H1 (cell line): ENCODE results near the gene ACYP1. TPM values are rescaled to one million over a fixed set of nuclear protein-coding genes. Genes with fewer than 3 reads are reported as not detected.

Experiments used
- CTCF ChIA-PET: fragments of 300-600 bp; sonication (Branson Sonifier 250); formaldehyde crosslinking; loops from one replicate; lab custom pipeline; 2021; ENCODE audit not compliant: partially characterized antibody; lab: Charles Lee
- POLR2A ChIA-PET: fragments of 300-600 bp; sonication (Branson Sonifier 250); formaldehyde crosslinking; loops from one replicate; lab custom pipeline; 2021; ENCODE audit warnings: inconsistent platforms; ENCODE audit not compliant: partially characterized antibody; lab: Charles Lee
- DNase-seq, 2 experiments: peaks; one replicate each; pipeline versions ENCODE4 v3.0.0 to v3.0.0-alpha.2; 2010 to 2022; ENCODE audit warnings: low spot score in 2 of 2, low read depth in 1 of 2, mixed read lengths in 1 of 2
- FAIRE-seq: peaks from 2 replicates; lab custom pipeline; 2011; peaks lifted over from hg19 to GRCh38; lab: Jason Lieb, UNC
- H2AFZ ChIP-seq: 2 replicates; pipeline ENCODE4 v1.8.1; 2012; ENCODE audit warnings: low read length, inconsistent platforms
- H2AK5ac ChIP-seq: 2 replicates; pipeline ENCODE4 v1.6.1; 2013; ENCODE audit warnings: low read depth, low read length
- H2BK120ac ChIP-seq: replicated peaks from 2 replicates; pipeline ENCODE3; 2013; ENCODE audit warnings: low read depth, low read length, inconsistent platforms
- H2BK12ac ChIP-seq: 2 replicates; pipeline ENCODE4 v1.6.1; 2013; ENCODE audit warnings: low read depth, low read length
- H2BK15ac ChIP-seq: 2 replicates; pipeline ENCODE4 v1.6.1; 2013; ENCODE audit warnings: low read length
- H2BK20ac ChIP-seq: 2 replicates; pipeline ENCODE4 v1.6.1; 2013; ENCODE audit warnings: low read length
- H2BK5ac ChIP-seq: 2 replicates; pipeline ENCODE4 v1.6.1; 2013; ENCODE audit warnings: low read depth, low read length
- H3K14ac ChIP-seq: 2 replicates; pipeline ENCODE4 v1.6.1; 2013; ENCODE audit warnings: inconsistent platforms; ENCODE audit not compliant: insufficient read length
- H3K18ac ChIP-seq: 2 replicates; pipeline ENCODE4 v1.6.1; 2013; ENCODE audit warnings: low read length; ENCODE audit errors: extremely low read depth
- H3K23ac ChIP-seq: 2 replicates; pipeline ENCODE4 v1.6.1; 2013; ENCODE audit warnings: inconsistent platforms; ENCODE audit not compliant: insufficient read length
- H3K23me2 ChIP-seq: 2 replicates; pipeline ENCODE4 v1.6.1; 2013; ENCODE audit warnings: low read depth, low read length
- H3K27ac ChIP-seq: 2 replicates; pipeline ENCODE4 v1.6.1; 2011; ENCODE audit warnings: low read depth, low read length, inconsistent platforms
- H3K27me3 ChIP-seq, 4 experiments: replicated peaks in 1 of 4; 1 replicate in 1 of 4; 2 replicates in 3 of 4; pipeline versions ENCODE4 v1.6.1 to v1.8.1; 2011 to 2013; ENCODE audit warnings: low read length in 3 of 4, mild to moderate bottlenecking in 3 of 4, inconsistent platforms in 2 of 4, mixed read lengths in 2 of 4, moderate library complexity in 1 of 4; ENCODE audit not compliant: control insufficient read depth in 3 of 4, insufficient read depth in 3 of 4; ENCODE audit errors: extremely low read depth in 1 of 4
- H3K36me3 ChIP-seq, 4 experiments: 2 replicates each; pipeline versions ENCODE4 v1.6.1 to v1.8.1; 2011 to 2013; ENCODE audit warnings: mild to moderate bottlenecking in 4 of 4, low read length in 3 of 4, moderate library complexity in 2 of 4, control low read depth in 1 of 4, inconsistent platforms in 1 of 4; ENCODE audit not compliant: insufficient read depth in 4 of 4, control insufficient read depth in 2 of 4
- H3K4ac ChIP-seq: replicated peaks from 2 replicates; pipeline ENCODE3; 2013; ENCODE audit warnings: low read length, low read depth, mixed read lengths, inconsistent platforms; ENCODE audit not compliant: insufficient read length
- H3K4me1 ChIP-seq, 4 experiments: replicated peaks in 1 of 4; 1 replicate in 1 of 4; 2 replicates in 3 of 4; pipeline versions ENCODE4 v1.6.1 to v1.8.1; 2011 to 2013; ENCODE audit warnings: low read length in 3 of 4, inconsistent platforms in 2 of 4, mixed read lengths in 1 of 4; ENCODE audit not compliant: insufficient read depth in 4 of 4, control insufficient read depth in 3 of 4
- H3K4me2 ChIP-seq, 2 experiments: 2 replicates each; pipeline versions ENCODE4 v1.6.1 to v1.8.1; 2011 to 2013; ENCODE audit warnings: low read depth in 2 of 2, low read length in 2 of 2, control low read depth in 1 of 2, inconsistent platforms in 1 of 2, mild to moderate bottlenecking in 1 of 2; ENCODE audit not compliant: insufficient read depth in 1 of 2
- H3K4me3 ChIP-seq, 4 experiments: fragments of 200-600, 300-600 bp in 1 of 4; sonication (generic), shearing (Covaris generic), sonication (Bioruptor Twin) in 1 of 4; 2 replicates each; pipeline versions ENCODE4 v1.5.1 to v1.8.1; 2011 to 2016; ENCODE audit warnings: low read length in 4 of 4, low read depth in 3 of 4, control low read depth in 2 of 4, inconsistent platforms in 2 of 4, mild to moderate bottlenecking in 2 of 4, mixed read lengths in 1 of 4, moderate library complexity in 1 of 4; ENCODE audit not compliant: insufficient read depth in 2 of 4; ENCODE audit errors: extremely low read depth in 1 of 4
- H3K56ac ChIP-seq: replicated peaks from 2 replicates; pipeline ENCODE3; 2013; ENCODE audit warnings: low read depth, mild to moderate bottlenecking, mixed read lengths, low read length, inconsistent platforms; ENCODE audit not compliant: insufficient read length
- H3K79me1 ChIP-seq: 2 replicates; pipeline ENCODE4 v1.6.1; 2013; ENCODE audit warnings: low read depth, low read length, control low read depth
- H3K79me2 ChIP-seq, 2 experiments: 2 replicates each; pipeline versions ENCODE4 v1.6.1 to v1.8.1; 2012 to 2013; ENCODE audit warnings: low read length in 2 of 2, mild to moderate bottlenecking in 2 of 2, inconsistent platforms in 1 of 2; ENCODE audit not compliant: insufficient read depth in 2 of 2, control insufficient read depth in 1 of 2
- H3K9ac ChIP-seq, 4 experiments: replicated peaks in 1 of 4; 1 replicate in 1 of 4; 2 replicates in 3 of 4; pipeline versions ENCODE4 v1.6.1 to v1.8.1; 2011 to 2013; ENCODE audit warnings: low read depth in 3 of 4, low read length in 3 of 4, control low read depth in 2 of 4, mild to moderate bottlenecking in 2 of 4, moderate library complexity in 2 of 4, inconsistent platforms in 1 of 4; ENCODE audit errors: extremely low read depth in 1 of 4
- H3K9me3 ChIP-seq, 2 experiments: 2 replicates each; pipeline versions ENCODE4 v1.6.1 to v1.8.1; 2012 to 2013; ENCODE audit warnings: mild to moderate bottlenecking in 2 of 2, moderate library complexity in 2 of 2, control low read depth in 1 of 2, inconsistent platforms in 1 of 2, low read depth in 1 of 2, low read length in 1 of 2, mixed read lengths in 1 of 2; ENCODE audit not compliant: insufficient read depth in 2 of 2
- H4K20me1 ChIP-seq, 2 experiments: replicated peaks in 1 of 2; 2 replicates each; pipeline versions ENCODE3 to v1.8.1; 2011 to 2013; ENCODE audit warnings: inconsistent platforms in 2 of 2, low read length in 2 of 2, mild to moderate bottlenecking in 1 of 2; ENCODE audit not compliant: insufficient read depth in 2 of 2, control insufficient read depth in 1 of 2
- H4K5ac ChIP-seq: 2 replicates; pipeline ENCODE4 v1.6.1; 2013; ENCODE audit warnings: low read length, low read depth, mixed read lengths, inconsistent platforms; ENCODE audit not compliant: insufficient read length
- H4K8ac ChIP-seq: 2 replicates; pipeline ENCODE4 v1.8.0; 2013; ENCODE audit warnings: mild to moderate bottlenecking, moderate library complexity, low read length, inconsistent platforms; ENCODE audit not compliant: insufficient read depth; ENCODE audit errors: extremely low read depth
- H4K91ac ChIP-seq: replicated peaks from 2 replicates; pipeline ENCODE3; 2013; ENCODE audit warnings: low read length, mixed read lengths, inconsistent platforms; ENCODE audit not compliant: insufficient read length
- ASH2L ChIP-seq: fragments of 200-600, 300-600 bp; sonication (generic); IDR thresholded peaks from one replicate; pipeline ENCODE4 v1.7.1; 2017; ENCODE audit warnings: low read length
- BACH1 ChIP-seq: IDR thresholded peaks from 2 replicates; pipeline ENCODE4 v1.6.1; 2012; ENCODE audit warnings: low read length, improper control_type of control experiment
- CEBPB ChIP-seq: IDR thresholded peaks from 2 replicates; pipeline ENCODE4 v1.6.1; 2012; ENCODE audit warnings: low read depth, low read length
- CREB1 ChIP-seq: IDR thresholded peaks from 2 replicates; pipeline ENCODE4 v1.6.1; 2012; ENCODE audit warnings: inconsistent platforms
- EZH2 ChIP-seq: fragments of 200-600 bp; sonication (generic); IDR thresholded peaks from 2 replicates; pipeline ENCODE4 v1.7.1; 2012; ENCODE audit warnings: low read depth, mild to moderate bottlenecking, moderate library complexity, low read length, inconsistent platforms; ENCODE audit not compliant: severe bottlenecking
- HDAC2 ChIP-seq, 2 experiments: fragments of 300-600 bp in 1 of 2; sonication (generic) in 1 of 2; IDR thresholded peaks; 2 replicates each; pipeline ENCODE4 v1.6.1; 2011 to 2012; ENCODE audit warnings: low read depth in 2 of 2, low read length in 2 of 2, mild to moderate bottlenecking in 2 of 2, moderate library complexity in 2 of 2, borderline replicate concordance in 1 of 2, inconsistent platforms in 1 of 2
- JUN ChIP-seq: IDR thresholded peaks from 2 replicates; pipeline ENCODE4 v1.6.1; 2011; ENCODE audit warnings: low read depth, mild to moderate bottlenecking, improper control_type of control experiment, low read length
- KDM4A ChIP-seq: IDR thresholded peaks from one replicate; pipeline ENCODE4 v1.7.1; 2012; ENCODE audit warnings: low read depth, mild to moderate bottlenecking, moderate library complexity, low read length, inconsistent platforms; ENCODE audit not compliant: severe bottlenecking
- MAFK ChIP-seq: IDR thresholded peaks from 2 replicates; pipeline ENCODE4 v1.6.1; 2012; ENCODE audit warnings: low read depth, mild to moderate bottlenecking, improper control_type of control experiment, low read length
- NRF1 ChIP-seq: IDR thresholded peaks from 2 replicates; pipeline ENCODE4 v1.6.1; 2011; ENCODE audit warnings: mild to moderate bottlenecking, low read depth, low read length, improper control_type of control experiment
- POU5F1 ChIP-seq: IDR thresholded peaks from 2 replicates; pipeline ENCODE4 v1.6.1; 2011; ENCODE audit warnings: low read depth, mild to moderate bottlenecking, low read length, moderate library complexity
- SIRT6 ChIP-seq: IDR thresholded peaks from one replicate; pipeline ENCODE4 v1.7.1; 2012; ENCODE audit warnings: low read length, inconsistent platforms
- SRF ChIP-seq: IDR thresholded peaks from 2 replicates; pipeline ENCODE4 v1.6.1; 2011; ENCODE audit warnings: mild to moderate bottlenecking, low read depth, low read length, moderate library complexity
- SUZ12 ChIP-seq: fragments of 200-600 bp; sonication (generic); IDR thresholded peaks from 2 replicates; pipeline ENCODE4 v1.6.1; 2012; ENCODE audit warnings: mild to moderate bottlenecking, inconsistent platforms, low read length, moderate library complexity, mixed read lengths
- WGBS, 2 experiments: shearing (Covaris generic) in 1 of 2; methylation state at CpG; one replicate each; pipeline versions ENCODE4 v1.1.6 to v1.1.7; 2013 to 2015; ENCODE audit warnings: low lambda C conversion rate in 2 of 2, mixed read lengths in 2 of 2, inconsistent platforms in 1 of 2, low coverage in 1 of 2, missing lambda C conversion rate in 1 of 2; ENCODE audit not compliant: insufficient replicate concordance in 2 of 2, insufficient coverage in 1 of 2, insufficient read length in 1 of 2; ENCODE audit errors: extremely low coverage in 1 of 2, missing lambda C conversion rate in 1 of 2; 5-methylcytosine and 5-hydroxymethylcytosine counted together
- polyA plus RNA-seq, 7 experiments: library from polyadenylated mRNA; depleted of rRNA in 3 of 7; stranded (reverse) in 5 of 7; unstranded in 2 of 7; fragments of >200 nt in 5 of 7; fragments of 200-250 nt in 2 of 7; gene quantifications; 1 replicate in 5 of 7; 2 replicates in 1 of 7; 4 replicates in 1 of 7; pipeline versions ENCODE4 v1.2.1 to v1.2.3, GENCODE V29; 2011 to 2013; ENCODE audit warnings: missing spikeins in 2 of 7, mixed read lengths in 2 of 7
- total RNA-seq: library from RNA; stranded (reverse); fragmentation: NEBNext Ultra II Directional; extraction: Animal tissue kit (Norgen Biotek cat#: 25700); gene quantifications from 2 replicates; pipeline ENCODE4 v1.2.1, GENCODE V29; 2021

The ACYP1 gene
- total and polyA plus RNA-seq, 2 of the 8 experiments (the other 6 are each of a cell fraction or from before 2014, with no cell fraction given), result 22.3 to 24.8 TPM

DNA sequence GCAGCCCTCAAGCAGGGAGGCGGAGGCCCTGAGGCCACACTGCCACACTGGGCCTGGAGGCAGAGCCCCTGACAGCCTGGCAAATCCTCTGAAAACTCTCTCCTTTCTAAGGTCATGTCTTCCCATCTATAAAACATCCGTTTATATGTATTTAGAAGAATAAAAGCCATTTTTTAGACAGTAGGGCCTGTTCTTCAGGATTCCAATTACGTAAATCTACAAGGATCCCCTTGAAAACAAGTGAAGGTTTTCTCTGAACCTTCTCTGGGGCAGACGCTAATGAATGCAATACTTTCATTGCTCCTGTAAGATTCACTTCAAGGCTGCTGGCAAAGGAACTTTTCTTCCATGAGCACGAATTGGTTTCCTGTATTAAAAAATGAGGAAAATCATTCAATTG lies 48.3 kb downstream of the ACYP1 start:
- H2BK5ac ChIP-seq, result no peak overlapping the region

More for the DNA sequence above, 48.3 kb downstream of the ACYP1 start:
- no peaks in the 10 kb centered on the region for H4K20me1 ChIP-seq
- H2BK12ac ChIP-seq, result no peak overlapping the region
- no peak overlapping the region for H2AK5ac ChIP-seq
- 92% methylated on average over 5 of the region's 5 CpGs; no CpG with 5 or more reads in 1 of the 2 experiments for WGBS, 2 experiments
- H3K9ac ChIP-seq, result no peak overlapping the region
- no peak overlapping the region for H2BK15ac ChIP-seq
- no peak overlapping the region for H3K4me2 ChIP-seq
- H3K79me1 ChIP-seq, result no peaks in the 10 kb centered on the region
- no peak overlapping the region for H3K14ac ChIP-seq
- no peak overlapping the region for H3K27ac ChIP-seq
- no peak overlapping the region for H4K91ac ChIP-seq
- H3K18ac ChIP-seq, result no peak overlapping the region
- ChIA-PET POLR2A (interaction anchor here (1.1 to 1.3 kb wide), 2 partner anchors 13 to 52 kb away, joined by 3 read pairs; partner anchors contain the start of gene EIF2B2), CTCF (interaction anchor here (0.8 to 1.3 kb wide), 3 partner anchors 71 to 110 kb away, joined by 3 to 5 read pairs (median 4); no protein-coding TSS in a partner anchor)
- no peaks in the 10 kb centered on the region for H3K9me3 ChIP-seq
- no peak overlapping the region for H2BK120ac ChIP-seq
- H3K4ac ChIP-seq, result no peak overlapping the region
- no peak overlapping the region for H3K23ac ChIP-seq
- no peaks in the 10 kb centered on the region for H3K4me1 ChIP-seq
- TF ChIP-seq SUZ12 (no peak), POU5F1 (no peak), EZH2 (no peak), ASH2L (no peak), CREB1 (no peak), MAFK (no peak), CEBPB (no peak), HDAC2 (IDR thresholded peaks at IDR 0.05; ENCODE audit: borderline replicate concordance in 1 of 2, low read depth in 2 of 2, low read length in 2 of 2) (no peak), SRF (no peak), JUN (no peak), NRF1 (no peak), SIRT6 (no peak), BACH1 (no peak), KDM4A (no peak)
- H3K79me2 ChIP-seq, result no peaks in the 10 kb centered on the region
- H2AFZ ChIP-seq, result no peak overlapping the region
- H3K27me3 ChIP-seq, result no peaks in the 10 kb centered on the region
- no peak overlapping the region for H4K8ac ChIP-seq
- no peak overlapping the region for H3K4me3 ChIP-seq
- FAIRE-seq, result no peak
- peaks cover 2 to 34% (median 12%) of the 10 kb centered on the region in 4 experiments; a peak in 7 of 8 replicates for H3K36me3 ChIP-seq
- H4K5ac ChIP-seq, result no peak overlapping the region
- no peak overlapping the region for H3K56ac ChIP-seq
- no peak overlapping the region for H2BK20ac ChIP-seq
- no peaks in the 10 kb centered on the region for H3K23me2 ChIP-seq
- DNase-seq, result no peak
